Endometrium (tissue), 2 donors: ENCODE data around the gene JKAMP.

ENCODE experiments used
- FAIRE-seq: peaks from 2 replicates; lab custom pipeline; 2012; peaks lifted over from hg19 to GRCh38; lab: Jason Lieb, UNC
- donor health status: control.
- donor health status: control.

The JKAMP gene

DNA sequence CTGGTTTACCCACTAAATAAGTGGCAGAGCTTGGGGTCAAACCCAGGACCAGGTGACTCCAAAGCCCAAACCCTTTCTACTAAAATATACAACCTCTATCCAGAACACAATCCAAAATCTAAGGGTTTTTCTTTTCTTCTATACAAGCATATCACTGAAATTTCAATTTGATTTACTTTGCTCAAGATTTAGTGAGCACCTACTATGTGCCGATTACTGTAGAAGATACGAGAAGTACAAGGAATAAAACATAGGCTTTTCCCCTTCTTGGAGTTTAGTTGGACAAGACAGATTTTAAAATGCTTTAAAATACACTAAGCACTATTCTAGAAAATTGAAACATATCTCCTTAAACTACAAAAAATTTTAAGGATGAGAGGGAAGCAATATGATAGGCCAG is 2.9 kb upstream of the JKAMP start:
- FAIRE-seq = no peak

DNA sequence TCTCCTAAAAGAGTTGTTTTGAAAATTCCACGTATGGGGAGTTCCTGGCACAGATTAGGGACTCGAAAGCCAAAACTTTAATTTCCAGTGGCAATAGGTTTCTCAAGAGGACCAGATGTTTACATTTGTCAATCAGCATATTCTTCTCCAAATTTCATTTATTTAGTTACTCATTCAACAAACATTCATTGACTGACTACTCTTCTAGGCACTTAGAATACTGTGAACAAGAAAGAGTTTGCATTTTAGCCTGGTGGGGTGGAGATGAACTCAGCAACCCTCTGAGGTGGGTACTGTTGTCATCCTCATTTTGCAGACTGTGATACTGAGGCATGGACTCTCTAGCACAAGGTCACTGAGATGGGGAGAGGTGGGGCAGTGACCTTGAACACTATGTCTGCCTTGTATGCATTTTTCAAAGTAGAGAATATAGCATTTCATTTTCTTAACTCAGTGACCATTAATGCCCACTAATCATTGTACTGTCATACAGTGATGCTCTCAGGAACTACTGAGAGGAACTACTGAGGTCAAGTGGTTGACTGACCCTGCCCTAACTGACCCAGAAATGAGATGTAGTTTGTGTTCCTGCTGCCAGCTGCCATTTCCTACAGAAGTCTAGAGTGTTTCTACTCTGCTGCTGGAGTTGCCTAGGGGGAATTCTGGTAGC is 2.3 kb upstream of the JKAMP start:
- no peak for FAIRE-seq

DNA sequence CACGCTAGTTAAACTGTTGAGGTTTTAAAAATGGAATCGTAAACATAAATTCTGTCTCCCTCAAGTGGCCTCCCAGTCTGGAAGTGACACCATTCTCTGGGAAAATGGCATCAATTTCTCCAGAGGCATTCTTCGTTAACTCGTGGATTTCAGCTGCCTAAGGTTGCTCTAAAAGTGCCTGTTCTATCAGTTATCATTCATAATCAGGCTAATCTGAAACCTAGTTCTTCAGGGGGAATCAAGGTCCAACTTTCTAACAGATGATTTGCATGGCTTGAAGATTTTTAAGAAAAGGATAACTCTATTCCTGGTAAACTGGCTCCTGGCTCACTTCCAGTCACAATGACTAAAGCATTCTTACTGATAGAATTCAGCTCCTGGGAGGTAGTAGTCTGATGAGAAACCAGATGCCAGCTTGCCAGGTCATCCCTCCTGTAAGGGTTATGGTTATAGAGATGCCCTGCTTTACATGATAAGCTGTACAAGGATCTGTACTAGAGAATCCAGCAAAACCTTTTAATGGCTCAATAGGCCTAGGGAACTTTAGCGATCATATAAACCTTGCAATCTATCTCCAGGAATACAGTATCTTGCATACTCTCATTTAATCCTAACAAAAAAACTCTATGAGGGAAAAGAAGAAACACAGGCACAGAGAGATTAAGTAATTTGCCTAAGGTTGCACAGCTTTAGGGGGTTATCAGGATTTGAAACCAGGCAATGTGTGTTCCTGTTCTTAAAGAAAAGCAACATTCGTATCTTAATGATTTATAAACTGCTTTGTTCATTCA is 1.6 kb upstream of the JKAMP start:
- no peak for FAIRE-seq

DNA sequence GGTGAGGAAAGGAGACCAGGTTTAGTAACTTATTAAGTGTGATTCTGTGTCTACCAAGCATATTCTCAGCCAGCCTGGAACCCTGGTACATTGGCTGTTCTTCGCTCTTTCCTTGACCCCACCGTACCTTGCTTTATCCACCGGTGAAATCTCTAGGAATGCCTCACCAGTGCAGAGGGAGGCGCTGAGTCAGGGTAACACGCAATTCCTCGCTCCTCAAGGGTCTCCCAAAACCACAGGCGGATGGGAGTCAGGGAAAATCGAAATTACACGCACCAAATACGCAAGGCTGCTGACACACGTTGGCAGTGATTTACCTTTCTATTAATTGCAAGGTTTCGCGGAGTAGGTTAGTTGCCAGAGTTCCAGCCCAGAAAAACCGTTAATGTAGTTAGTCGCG is 954 bp upstream of the JKAMP start:
- no peak for FAIRE-seq

DNA sequence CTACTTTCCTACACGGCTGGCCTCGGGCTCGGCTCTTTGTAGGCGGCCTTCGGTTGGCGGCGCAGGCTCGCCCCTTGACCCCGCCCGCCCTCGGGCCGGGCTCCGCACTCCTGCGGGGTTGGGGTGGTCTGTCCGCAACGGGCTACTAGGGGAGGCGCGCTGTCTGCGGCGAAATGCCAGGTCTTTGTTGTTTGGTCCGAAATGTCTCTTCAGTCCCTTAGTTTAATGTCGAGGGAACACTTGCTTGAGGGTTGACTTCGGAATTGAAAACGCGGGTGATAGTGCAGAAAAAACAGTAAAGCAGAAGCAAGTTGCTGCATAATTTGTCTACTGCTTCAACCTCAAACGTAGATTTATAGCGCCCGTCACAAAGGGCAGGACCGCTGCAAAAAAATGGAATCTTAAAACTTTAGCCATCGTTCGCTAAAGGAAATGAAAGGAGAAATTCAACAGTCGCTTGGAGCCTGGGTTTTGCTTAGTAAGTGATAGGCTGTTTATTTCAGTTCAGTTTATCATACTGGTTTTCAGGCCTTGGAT is 390 bp downstream of the JKAMP start:
- FAIRE-seq = no peak

DNA sequence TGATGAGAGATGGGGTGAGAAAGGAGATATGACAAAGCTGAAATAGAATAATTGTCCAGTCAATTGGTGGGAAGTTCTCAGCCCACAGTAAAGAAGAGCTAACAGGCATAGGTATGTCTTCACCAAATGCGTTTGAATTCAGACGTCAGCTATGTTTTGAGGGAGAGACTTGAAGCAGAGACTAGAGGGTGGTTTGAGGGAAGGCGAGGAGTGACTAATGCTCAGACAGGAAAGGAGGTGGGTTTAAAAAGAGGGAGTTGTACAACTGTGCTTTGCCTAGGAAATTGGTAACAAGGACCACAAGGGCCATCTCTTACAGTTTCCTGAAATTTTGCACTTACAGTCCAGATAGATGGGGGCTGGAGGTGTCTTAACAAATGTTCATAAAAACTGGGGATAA is 6.4 kb downstream of the JKAMP start:
- FAIRE-seq = no peak

DNA sequence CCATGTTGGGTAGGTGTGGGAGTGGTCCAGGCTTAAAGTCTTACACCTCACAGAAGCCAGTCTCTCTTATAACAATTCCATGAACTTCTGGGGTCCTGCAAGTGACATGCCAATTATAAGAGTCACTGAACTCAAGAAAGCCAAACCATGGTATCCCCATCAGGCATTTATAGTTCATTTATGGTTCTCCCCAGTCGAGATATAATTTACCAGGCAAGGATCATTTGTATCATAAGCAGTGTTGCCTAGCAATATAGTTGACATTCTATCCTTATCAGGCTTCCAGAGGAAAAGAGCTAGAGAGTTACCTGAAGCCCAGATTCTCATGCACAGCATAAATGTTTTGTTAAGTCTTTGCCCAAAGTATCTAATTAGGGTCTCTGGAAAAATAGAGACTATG is 8.1 kb downstream of the JKAMP start:
- no peak for FAIRE-seq

DNA sequence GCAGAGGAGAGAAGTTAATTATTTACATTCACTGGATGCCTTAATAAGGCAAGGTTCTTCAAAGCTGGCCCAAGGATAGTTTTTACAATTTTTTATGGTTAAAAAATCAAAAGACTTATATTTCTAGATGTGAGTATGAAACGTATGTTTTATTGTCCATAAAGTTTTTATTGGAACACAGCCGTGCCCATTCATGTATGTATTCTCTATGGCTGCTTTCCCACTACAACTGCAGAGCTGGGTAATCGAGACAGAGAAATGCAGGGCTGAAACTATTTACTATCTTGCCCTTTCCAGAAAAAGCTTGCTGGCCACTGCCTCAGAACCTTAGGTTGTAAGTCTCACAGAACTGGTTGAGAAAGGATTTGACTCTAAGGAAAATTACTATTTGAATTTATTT is 16.4 kb downstream of the JKAMP start:
- no peak for FAIRE-seq

DNA sequence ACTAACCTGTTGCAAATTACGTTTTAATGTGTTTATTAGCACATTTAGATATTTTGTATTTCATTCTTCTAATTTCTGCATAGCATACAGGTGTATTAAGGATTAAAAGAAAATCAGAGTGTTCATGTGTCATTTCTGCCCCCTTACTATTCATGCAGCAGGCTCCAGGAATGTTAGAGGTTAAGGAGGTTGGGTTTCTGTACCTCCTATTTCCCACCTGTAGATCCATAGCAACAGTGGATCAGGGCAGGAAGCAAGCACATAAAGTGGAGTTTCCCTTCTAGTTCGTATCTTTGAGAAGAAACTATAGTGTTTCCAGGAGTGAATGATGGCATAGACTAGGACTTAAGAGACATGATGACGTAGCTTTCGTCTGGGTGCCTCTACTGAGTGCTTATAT is 18.9 kb downstream of the JKAMP start:
- FAIRE-seq = no peak

DNA sequence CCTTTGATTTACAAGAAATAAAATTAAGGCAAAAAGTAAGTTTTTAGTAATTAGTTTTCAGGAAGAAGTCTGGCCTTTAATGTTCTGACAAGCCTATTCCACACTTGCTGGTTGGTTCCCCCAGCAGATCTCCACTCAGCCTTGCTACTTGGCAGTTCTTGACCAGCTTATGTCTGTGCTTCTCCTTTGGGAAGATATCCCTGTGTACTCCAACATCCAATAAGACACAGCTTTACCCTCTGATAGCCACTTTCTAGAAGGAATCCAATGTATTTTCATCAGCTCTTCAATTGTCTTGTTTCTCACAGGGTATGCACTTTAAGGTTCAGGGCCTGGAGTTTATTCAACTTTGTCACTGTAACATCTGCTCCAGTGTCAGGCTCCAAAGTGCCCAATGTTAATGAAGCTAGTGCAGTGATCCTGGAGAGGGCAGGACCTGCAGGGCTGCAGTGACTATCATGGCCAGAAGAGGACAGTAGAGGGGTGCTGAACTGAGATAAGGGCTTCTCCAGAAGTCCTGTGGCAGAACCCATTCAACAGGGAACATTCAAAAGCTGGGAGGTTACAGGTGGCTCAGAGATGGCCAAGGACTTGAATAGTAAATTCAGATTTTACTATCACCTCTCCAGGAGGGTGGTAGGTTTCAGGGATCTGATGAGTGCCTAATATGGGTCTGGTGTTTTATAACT is 22.9 kb downstream of the JKAMP start:
- no peak for FAIRE-seq

DNA sequence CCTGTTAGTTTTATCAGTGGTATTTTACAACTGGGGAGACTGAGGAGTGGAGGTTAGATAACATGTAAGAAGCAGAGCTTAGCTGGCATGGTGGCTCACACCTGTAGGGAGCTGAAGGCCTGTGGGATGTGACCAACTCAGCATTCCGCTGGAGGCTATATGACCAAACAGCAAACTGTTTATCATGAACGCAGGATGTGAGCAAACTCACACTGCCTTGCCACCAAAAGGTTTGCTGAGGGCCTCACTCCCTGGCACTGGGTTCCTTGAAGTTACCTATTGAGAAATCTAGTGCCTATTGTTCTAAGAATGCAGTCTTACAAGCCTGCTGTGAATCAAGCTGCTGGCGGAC is 23.4 kb downstream of the JKAMP start:
- no peak for FAIRE-seq

DNA sequence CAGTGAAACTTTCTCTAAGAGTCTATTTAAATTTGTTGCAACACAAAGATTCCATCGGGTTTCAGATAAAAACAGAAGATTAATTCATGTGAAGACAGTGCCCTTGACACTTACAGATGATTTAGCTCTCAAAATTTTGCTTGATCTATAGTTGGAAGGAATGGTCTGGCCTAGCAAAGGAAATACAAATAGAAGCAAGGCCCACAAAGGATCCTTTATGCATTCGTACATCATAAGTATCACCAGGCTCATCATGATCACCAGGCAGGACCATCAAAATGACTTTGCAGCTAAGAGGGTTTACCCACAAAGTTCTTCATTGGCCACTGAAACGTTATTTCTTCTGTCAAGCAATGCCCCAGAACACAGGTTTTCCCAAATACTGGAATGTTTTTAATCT is 24.8 kb downstream of the JKAMP start:
- FAIRE-seq = no peak

DNA sequence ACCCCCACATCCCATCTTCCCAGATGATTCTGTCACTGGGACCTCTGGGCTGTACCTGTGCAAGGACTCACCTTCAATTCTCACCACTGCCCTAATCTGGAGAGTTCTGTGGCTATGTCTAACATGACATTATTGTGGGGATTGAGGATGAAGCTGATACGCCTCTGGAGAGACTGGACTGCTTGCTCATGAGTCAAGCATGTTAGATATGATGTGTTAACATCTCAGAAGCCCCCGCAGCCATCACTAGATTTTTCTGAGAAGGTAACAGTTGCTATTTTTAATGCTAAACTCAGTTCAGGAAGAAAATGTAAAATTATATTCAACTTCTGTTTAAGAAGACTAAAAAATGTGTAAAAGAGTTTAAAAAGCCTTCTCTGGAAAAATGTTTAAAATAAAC is 25.7 kb downstream of the JKAMP start:
- FAIRE-seq = no peak

DNA sequence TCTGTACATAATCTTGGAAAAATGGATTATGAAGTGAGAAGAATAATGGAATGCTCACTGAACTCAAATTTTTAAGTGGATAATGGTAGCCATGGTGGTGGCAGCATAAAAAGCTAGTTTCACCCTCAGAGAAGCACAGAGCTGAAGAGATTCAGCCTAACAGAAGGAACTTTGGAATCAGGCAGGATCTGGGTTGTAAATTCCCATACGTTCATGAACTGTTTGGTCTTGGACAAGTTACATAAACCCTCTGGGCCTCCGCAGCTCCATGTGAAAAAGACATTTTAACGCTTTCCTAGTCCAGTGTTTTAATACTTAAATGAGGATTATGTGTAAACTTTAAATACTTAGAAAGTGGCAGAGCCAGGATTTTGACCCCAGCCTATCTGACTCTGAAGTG is 26.6 kb downstream of the JKAMP start:
- FAIRE-seq = no peak

DNA sequence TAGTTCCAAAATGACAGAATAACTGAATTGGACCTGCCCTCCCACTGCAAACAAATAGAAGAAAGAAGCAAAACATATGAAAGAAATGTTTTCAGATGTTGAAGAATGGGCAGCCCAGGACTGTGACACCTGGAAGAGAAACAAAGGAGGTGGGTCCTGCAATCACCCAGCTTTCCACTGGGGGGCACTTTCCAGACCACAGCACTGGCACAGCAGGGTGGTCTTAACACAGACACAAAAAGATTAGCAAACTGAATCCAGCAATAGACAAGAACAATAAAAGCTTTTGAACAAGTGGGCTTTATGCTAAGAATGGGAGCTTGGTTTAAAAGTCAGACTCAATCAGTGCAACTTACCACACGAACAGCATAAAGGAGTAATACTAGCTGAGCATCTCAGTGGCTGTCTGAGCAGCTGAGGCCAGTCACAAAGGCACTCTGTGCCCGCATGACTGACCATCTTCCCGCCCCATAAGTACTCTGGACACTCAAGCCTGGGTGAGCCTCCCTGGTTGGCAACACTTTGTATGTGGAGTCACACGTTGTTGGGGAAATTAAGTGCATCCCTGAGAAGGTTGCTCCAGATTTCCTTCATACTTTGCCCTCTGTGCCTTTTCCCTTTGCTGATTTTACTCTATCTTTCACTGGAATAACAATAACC is 27.7 kb downstream of the JKAMP start:
- FAIRE-seq = no peak

DNA sequence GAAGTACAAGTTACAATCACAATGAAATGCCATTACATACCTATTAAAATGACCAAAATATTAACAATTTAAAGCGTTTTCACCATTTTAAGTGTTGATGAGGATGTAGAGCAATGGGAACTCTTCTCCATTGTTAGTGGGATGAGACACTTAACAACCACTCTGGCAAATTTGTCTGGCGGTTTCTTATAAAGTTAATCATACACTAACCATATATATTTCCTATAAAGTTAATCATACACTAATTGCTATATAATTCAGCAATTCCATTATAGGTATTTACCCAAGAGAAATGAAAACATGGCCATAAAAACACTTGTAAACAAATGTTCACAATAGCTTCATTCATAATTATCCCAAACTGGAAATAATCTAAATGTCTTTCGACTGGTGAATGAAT is 35.9 kb downstream of the JKAMP start:
- no peak for FAIRE-seq

DNA sequence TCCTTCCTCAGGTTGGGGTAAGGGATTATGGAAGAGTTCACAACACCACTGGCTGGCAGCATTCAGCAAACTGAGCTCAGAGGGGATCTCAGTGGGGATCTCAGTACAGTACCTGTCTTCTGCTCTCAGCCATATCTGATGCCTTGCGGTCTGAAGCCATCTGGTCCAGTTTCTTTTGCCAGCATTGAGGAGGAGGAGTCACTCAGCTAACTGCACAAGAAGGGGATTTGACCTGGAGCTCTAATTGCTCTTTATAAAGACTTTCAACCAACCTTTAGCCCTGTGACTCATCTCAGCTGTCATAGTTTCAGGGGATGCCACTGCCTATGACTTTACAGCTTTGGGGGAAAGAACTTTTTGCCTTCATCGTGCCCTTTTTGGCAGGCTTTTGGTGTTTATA is 44.9 kb downstream of the JKAMP start:
- no peak for FAIRE-seq

DNA sequence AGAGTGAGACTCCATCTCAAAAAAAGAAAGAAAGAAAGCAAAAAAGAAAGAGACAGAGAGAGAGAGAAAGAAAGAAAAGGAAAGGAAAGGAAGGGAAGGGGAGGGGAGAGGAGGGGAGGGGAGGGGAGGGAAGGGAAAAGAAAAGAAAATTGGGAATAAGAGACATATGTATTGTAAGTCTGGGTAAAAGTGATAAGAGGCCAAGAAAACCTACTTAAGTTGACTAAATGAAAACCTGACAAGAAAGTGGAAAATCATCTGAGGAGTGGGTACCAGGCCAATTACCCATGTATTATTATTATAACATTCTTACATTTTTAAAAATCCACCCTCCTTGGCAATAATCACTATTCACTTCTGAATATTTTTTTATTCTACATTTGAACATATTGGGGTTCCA is 46.0 kb downstream of the JKAMP start:
- no peak for FAIRE-seq

DNA sequence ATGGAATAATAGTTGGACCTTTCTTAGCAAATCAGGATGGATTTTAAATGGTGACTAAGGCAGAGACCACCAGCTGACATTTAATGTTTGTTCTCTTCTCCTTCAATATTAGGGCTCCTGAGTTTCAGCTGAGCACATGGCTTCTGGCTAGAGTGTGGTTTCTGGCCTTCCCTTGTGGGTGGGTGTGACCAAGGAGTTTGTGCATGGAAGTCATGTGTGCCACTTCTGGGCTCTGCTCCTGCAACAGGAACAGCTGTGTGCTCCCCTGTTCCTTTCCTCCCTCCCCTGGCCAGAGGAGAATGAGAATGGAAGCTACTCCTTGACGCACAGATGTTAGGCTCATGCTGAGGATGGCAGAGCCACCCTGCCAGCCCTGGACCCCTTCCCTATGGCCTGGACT is 48.1 kb downstream of the JKAMP start:
- FAIRE-seq = no peak

DNA sequence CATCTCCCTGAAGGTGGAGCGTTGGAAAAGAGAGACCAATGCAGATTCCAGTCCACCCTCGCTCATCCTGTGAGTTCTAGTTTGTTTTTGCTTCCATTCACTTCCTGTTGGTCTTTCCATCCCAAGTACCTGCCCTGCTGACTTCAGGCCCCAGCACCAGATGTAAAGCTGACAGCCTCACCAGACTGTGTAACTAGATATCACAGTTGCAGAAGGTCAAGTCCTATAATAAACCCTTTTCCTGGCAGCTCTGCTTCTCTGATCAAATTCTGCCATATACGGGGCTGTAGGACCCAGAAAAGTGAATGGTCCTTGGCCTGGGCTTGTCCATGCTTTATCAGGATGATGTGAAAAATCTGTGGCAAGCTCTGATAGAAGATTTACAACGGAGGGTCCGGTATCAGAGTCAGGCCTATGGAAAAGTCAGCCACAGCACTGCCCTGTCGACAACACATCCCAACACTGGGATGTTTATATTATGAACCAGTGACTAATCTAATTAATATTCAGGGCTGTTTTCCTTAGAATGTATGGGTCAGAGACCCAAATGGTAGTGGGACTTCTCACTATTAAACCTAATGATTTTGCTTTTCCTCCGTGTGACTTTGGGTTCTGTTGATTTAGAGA is 50.2 kb downstream of the JKAMP start:
- no peak for FAIRE-seq

DNA sequence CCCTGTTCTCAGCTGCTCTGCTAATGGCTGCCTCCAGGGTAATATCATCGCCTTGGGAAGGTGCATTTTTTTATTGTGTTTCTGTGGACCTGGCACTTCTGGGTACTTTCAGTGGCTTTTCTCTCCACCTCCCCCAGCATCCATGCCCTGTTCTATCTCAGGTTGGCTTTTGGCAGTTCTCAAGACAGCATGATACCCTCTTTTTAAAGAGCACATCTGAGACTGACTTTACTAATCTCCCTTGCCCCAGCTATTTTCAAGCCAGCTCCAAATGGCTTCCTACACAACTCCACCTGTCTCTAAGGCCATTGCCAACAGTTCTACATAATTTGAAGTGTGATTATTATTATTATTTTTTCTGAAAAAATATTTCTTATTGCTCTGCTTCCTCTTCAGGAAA is 53.2 kb downstream of the JKAMP start:
- no peak for FAIRE-seq

DNA sequence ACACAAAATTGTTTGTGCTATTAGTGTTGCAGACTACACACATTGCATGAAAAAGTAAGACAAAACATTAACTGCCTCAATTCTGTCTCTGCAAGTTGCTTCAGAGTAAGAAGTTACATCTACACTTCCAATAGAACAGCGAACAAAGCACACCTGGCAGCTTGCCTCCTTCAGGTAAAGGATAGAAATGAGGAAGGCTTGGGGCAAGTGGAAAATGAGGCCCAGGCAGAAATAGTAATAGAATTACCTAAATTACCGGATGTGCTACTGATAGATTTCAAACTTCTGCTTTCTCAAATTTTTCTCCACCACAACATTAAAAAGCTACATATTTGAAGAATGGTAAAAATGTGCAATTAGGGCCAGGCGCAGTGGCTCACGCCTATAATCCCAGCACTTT is 54.6 kb downstream of the JKAMP start:
- no peak for FAIRE-seq
